SK-N-SH treated with all-trans-retinoic acid at 6 μM for 48 hours (cell line): ENCODE data around the gene CD40.

Experiments used
- ARNTL ChIP-seq: fragments of 450-650 bp; formaldehyde crosslinking; IDR thresholded peaks from 2 replicates; pipeline ENCODE4 v1.5.0; 2020; ENCODE audit warnings: low read depth, mild to moderate bottlenecking, moderate library complexity, borderline replicate concordance
- BACH2 ChIP-seq: fragments of 250-450 bp; sonication (Bioruptor Pico); IDR thresholded peaks from 2 replicates; pipeline ENCODE4 v1.9.0; 2021; ENCODE audit warnings: mild to moderate bottlenecking, borderline replicate concordance
- CSRNP3 ChIP-seq: fragments of 250-450 bp; sonication (Bioruptor Pico); IDR thresholded peaks from 2 replicates; pipeline ENCODE4 v1.5.1; 2021; ENCODE audit warnings: mild to moderate bottlenecking, moderate library complexity
- ESRRG ChIP-seq: fragments of 250-450 bp; sonication (Bioruptor Pico); IDR thresholded peaks from 2 replicates; pipeline ENCODE4 v1.6.1; 2021; ENCODE audit warnings: mild to moderate bottlenecking
- ISL1 ChIP-seq: fragments of 250-450 bp; sonication (Bioruptor Pico); IDR thresholded peaks from 2 replicates; pipeline ENCODE4 v2.1.2; 2022; ENCODE audit warnings: mild to moderate bottlenecking, moderate library complexity
- RARB ChIP-seq: fragments of 250-450 bp; sonication (Bioruptor Pico); IDR thresholded peaks from 2 replicates; pipeline ENCODE4 v1.8.0; 2021; ENCODE audit warnings: mild to moderate bottlenecking, moderate library complexity
- TCF4 ChIP-seq: fragments of 250-450 bp; sonication (Bioruptor Pico); IDR thresholded peaks from 2 replicates; pipeline ENCODE4 v1.8.0; 2021; ENCODE audit warnings: mild to moderate bottlenecking, moderate library complexity, borderline replicate concordance
- ZC3H10 ChIP-seq: fragments of 250-450 bp; sonication (Bioruptor Pico); IDR thresholded peaks from 2 replicates; pipeline ENCODE4 v1.5.1; 2021; ENCODE audit warnings: mild to moderate bottlenecking, moderate library complexity
- ZFP30 ChIP-seq: fragments of 450-650 bp; formaldehyde crosslinking; IDR thresholded peaks from 2 replicates; pipeline ENCODE4 v1.5.0; 2022; ENCODE audit warnings: mild to moderate bottlenecking, moderate library complexity
- ZNF70 ChIP-seq: fragments of 450-650 bp; formaldehyde crosslinking; IDR thresholded peaks from 2 replicates; pipeline ENCODE4 v1.5.0; 2020; ENCODE audit warnings: mild to moderate bottlenecking, moderate library complexity
- TF ChIP-seq, protein P1 (sequence below): fragments of 250-450 bp; sonication (Bioruptor Pico); IDR thresholded peaks from 2 replicates; pipeline ENCODE4 v1.5.1; 2020; ENCODE audit warnings: low read depth, mild to moderate bottlenecking, moderate library complexity
- TF ChIP-seq, protein P2 (sequence below): fragments of 250-450 bp; sonication (Bioruptor Pico); IDR thresholded peaks from 2 replicates; pipeline ENCODE4 v1.8.0; 2021; ENCODE audit warnings: low read depth, mild to moderate bottlenecking, moderate library complexity, borderline replicate concordance
- TF ChIP-seq, protein P3 (sequence below): fragments of 250-450 bp; sonication (Bioruptor Pico); IDR thresholded peaks from 2 replicates; pipeline ENCODE4 v1.8.0; 2020; ENCODE audit warnings: mild to moderate bottlenecking, moderate library complexity, borderline replicate concordance

- TF ChIP-seq, protein P1, sequence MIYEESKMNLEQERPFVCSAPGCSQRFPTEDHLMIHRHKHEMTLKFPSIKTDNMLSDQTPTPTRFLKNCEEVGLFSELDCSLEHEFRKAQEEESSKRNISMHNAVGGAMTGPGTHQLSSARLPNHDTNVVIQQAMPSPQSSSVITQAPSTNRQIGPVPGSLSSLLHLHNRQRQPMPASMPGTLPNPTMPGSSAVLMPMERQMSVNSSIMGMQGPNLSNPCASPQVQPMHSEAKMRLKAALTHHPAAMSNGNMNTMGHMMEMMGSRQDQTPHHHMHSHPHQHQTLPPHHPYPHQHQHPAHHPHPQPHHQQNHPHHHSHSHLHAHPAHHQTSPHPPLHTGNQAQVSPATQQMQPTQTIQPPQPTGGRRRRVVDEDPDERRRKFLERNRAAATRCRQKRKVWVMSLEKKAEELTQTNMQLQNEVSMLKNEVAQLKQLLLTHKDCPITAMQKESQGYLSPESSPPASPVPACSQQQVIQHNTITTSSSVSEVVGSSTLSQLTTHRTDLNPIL (CRISPR knock-in tag) = no peak
- TF ChIP-seq RARB (CRISPR knock-in tag) (no peak), ESRRG (CRISPR knock-in tag) (no peak), ZFP30 (CRISPR knock-in tag) (no peak), BACH2 (CRISPR knock-in tag) (no peak), ISL1 (CRISPR knock-in tag) (no peak), ARNTL (CRISPR knock-in tag) (no peak), ZC3H10 (CRISPR knock-in tag) (no peak), CSRNP3 (CRISPR knock-in tag) (no peak), ZNF70 (CRISPR knock-in tag) (no peak), TCF4 (CRISPR knock-in tag) (no peak)
- TF ChIP-seq, protein P2, sequence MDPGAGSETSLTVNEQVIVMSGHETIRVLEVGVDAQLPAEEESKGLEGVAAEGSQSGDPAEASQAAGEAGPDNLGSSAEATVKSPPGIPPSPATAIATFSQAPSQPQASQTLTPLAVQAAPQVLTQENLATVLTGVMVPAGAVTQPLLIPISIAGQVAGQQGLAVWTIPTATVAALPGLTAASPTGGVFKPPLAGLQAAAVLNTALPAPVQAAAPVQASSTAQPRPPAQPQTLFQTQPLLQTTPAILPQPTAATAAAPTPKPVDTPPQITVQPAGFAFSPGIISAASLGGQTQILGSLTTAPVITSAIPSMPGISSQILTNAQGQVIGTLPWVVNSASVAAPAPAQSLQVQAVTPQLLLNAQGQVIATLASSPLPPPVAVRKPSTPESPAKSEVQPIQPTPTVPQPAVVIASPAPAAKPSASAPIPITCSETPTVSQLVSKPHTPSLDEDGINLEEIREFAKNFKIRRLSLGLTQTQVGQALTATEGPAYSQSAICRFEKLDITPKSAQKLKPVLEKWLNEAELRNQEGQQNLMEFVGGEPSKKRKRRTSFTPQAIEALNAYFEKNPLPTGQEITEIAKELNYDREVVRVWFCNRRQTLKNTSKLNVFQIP (CRISPR knock-in tag) = no peak
- TF ChIP-seq, protein P3, sequence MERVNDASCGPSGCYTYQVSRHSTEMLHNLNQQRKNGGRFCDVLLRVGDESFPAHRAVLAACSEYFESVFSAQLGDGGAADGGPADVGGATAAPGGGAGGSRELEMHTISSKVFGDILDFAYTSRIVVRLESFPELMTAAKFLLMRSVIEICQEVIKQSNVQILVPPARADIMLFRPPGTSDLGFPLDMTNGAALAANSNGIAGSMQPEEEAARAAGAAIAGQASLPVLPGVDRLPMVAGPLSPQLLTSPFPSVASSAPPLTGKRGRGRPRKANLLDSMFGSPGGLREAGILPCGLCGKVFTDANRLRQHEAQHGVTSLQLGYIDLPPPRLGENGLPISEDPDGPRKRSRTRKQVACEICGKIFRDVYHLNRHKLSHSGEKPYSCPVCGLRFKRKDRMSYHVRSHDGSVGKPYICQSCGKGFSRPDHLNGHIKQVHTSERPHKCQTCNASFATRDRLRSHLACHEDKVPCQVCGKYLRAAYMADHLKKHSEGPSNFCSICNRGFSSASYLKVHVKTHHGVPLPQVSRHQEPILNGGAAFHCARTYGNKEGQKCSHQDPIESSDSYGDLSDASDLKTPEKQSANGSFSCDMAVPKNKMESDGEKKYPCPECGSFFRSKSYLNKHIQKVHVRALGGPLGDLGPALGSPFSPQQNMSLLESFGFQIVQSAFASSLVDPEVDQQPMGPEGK (CRISPR knock-in tag) = no peak
Measured at GRCh38 chr20:46135856-46136633, 17.9 kb downstream of the CD40 start.
